ENCODE measurements around the gene SMDT1.

Gene SMDT1

GRCh38 chr22:42061041-42061440, 18.5 kb upstream of the SMDT1 start:
- Histone ChIP-seq H3K4me1 (no peaks in the 10 kb centered on the region), H3K36me3 (ENCODE audit: control insufficient read depth, insufficient read depth, low read length) (no peaks in the 10 kb centered on the region), H3K4me3 (ENCODE audit: low read depth, low read length) (no peak overlapping the region), H2AFZ (no peak overlapping the region), H3K27ac (no peak overlapping the region), H3K4me2 (ENCODE audit: low read length) (no peak overlapping the region), H3K79me2 (no peaks in the 10 kb centered on the region), H3K9ac (no peak overlapping the region), H3K27me3 (ENCODE audit: control insufficient read depth, insufficient read depth, low read length) (no peaks in the 10 kb centered on the region), H3K9me3 (ENCODE audit: control insufficient read depth, low read length) (no peaks in the 10 kb centered on the region)
- no peak for TF ChIP-seq CTCF (IDR thresholded peaks at IDR 0.05)

- no peak for TF ChIP-seq CTCF (IDR thresholded peaks at IDR 0.05)
- no peaks in the 10 kb centered on the region for H3K36me3 ChIP-seq (ENCODE audit: control insufficient read depth, insufficient read depth, low read length)
Measured at GRCh38 chr22:42062506-42063170, 16.9 kb upstream of the SMDT1 start.

GRCh38 chr22:42064629-42065028, 14.9 kb upstream of the SMDT1 start:
- no peaks in the 10 kb centered on the region for H3K79me2 ChIP-seq
- H3K9me3 ChIP-seq (ENCODE audit: control insufficient read depth, low read length), result no peaks in the 10 kb centered on the region
- H3K36me3 ChIP-seq (ENCODE audit: control insufficient read depth, insufficient read depth, low read length), result no peaks in the 10 kb centered on the region
- H3K4me3 ChIP-seq (ENCODE audit: low read depth, low read length), result no peak overlapping the region
- H3K4me1 ChIP-seq, result no peaks in the 10 kb centered on the region
- H3K27me3 ChIP-seq (ENCODE audit: control insufficient read depth, insufficient read depth, low read length), result no peaks in the 10 kb centered on the region
- no peak for TF ChIP-seq CTCF (IDR thresholded peaks at IDR 0.05)
- H2AFZ ChIP-seq, result no peak overlapping the region
- no peak overlapping the region for H3K4me2 ChIP-seq (ENCODE audit: low read length)
- no peak overlapping the region for H3K27ac ChIP-seq
- no peak overlapping the region for H3K9ac ChIP-seq

More at GRCh38 chr22:42062506-42063170, 16.9 kb upstream of the SMDT1 start:
- Histone ChIP-seq H3K9ac (no peak overlapping the region), H3K79me2 (no peaks in the 10 kb centered on the region), H3K4me1 (no peaks in the 10 kb centered on the region), H3K4me2 (ENCODE audit: low read length) (no peak overlapping the region), H3K4me3 (ENCODE audit: low read depth, low read length) (no peak overlapping the region), H3K27ac (no peak overlapping the region), H2AFZ (no peak overlapping the region), H3K27me3 (ENCODE audit: control insufficient read depth, insufficient read depth, low read length) (no peaks in the 10 kb centered on the region), H3K9me3 (ENCODE audit: control insufficient read depth, low read length) (no peaks in the 10 kb centered on the region)

- Histone ChIP-seq H2AFZ (no peak overlapping the region), H3K4me2 (ENCODE audit: low read length) (no peak overlapping the region), H3K36me3 (ENCODE audit: control insufficient read depth, insufficient read depth, low read length) (no peaks in the 10 kb centered on the region), H3K79me2 (no peaks in the 10 kb centered on the region), H3K9ac (no peak overlapping the region), H3K9me3 (ENCODE audit: control insufficient read depth, low read length) (no peaks in the 10 kb centered on the region), H3K27me3 (ENCODE audit: control insufficient read depth, insufficient read depth, low read length) (no peaks in the 10 kb centered on the region), H3K27ac (no peak overlapping the region), H3K4me3 (ENCODE audit: low read depth, low read length) (no peak overlapping the region), H3K4me1 (peaks cover 2% of the 10 kb centered on the region)
- no peak for TF ChIP-seq CTCF (IDR thresholded peaks at IDR 0.05)
Measured at GRCh38 chr22:42065438-42066125, 13.9 kb upstream of the SMDT1 start.
